HFFc6 (cell line): ENCODE measurements around the gene ANO7. TPM values are rescaled to one million over a fixed set of nuclear protein-coding genes. Genes with fewer than 3 reads are reported as not detected.
A peak's percentile ranks its signal among the peaks of the same experiment; 100 is the strongest.

Source experiments
- DNase-seq: peaks from one replicate; pipeline ENCODE4 v3.0.0-alpha.2; 2018
- H3K27ac Mint-ChIP-seq: 2 replicates; pipeline ENCODE4 v1.8.0; 2020; ENCODE audit warnings: mild to moderate bottlenecking, mixed read lengths
- H3K27me3 Mint-ChIP-seq: 2 replicates; pipeline ENCODE4 v1.8.0; 2021; ENCODE audit warnings: mild to moderate bottlenecking, moderate library complexity, mixed read lengths; ENCODE audit not compliant: insufficient read depth
- H3K36me3 Mint-ChIP-seq: 2 replicates; pipeline ENCODE4 v1.8.0; 2021; ENCODE audit warnings: low read depth, mixed read lengths
- H3K4me1 Mint-ChIP-seq: 2 replicates; pipeline ENCODE4 v1.8.0; 2020; ENCODE audit warnings: low read depth, mixed read lengths
- H3K4me3 Mint-ChIP-seq: 2 replicates; pipeline ENCODE4 v1.8.0; 2020; ENCODE audit warnings: mild to moderate bottlenecking, moderate library complexity, mixed read lengths
- H3K9me3 Mint-ChIP-seq: 2 replicates; pipeline ENCODE4 v1.8.0; 2020; ENCODE audit warnings: mild to moderate bottlenecking, mixed read lengths
- total RNA-seq, 6 experiments: library from RNA; stranded (reverse); fragmentation: NEBNext Ultra II Directional; extraction: Animal tissue kit (Norgen Biotek cat#: 25700); gene quantifications; 2 replicates in 1 of 6; 3 replicates in 5 of 6; pipeline ENCODE4 v1.2.3, GENCODE V29; 2021
- TF ChIP-seq, protein P1 (sequence below): fragments of 200-600 bp; sonication (generic); IDR thresholded peaks from 2 replicates; pipeline ENCODE4 v1.5.0; 2021; ENCODE audit warnings: antibody characterized with exemption, mild to moderate bottlenecking

The ANO7 gene
- total RNA-seq, 6 experiments from 2014 or later, result 0.80 to 1.4 (median 1.2) TPM

DNA sequence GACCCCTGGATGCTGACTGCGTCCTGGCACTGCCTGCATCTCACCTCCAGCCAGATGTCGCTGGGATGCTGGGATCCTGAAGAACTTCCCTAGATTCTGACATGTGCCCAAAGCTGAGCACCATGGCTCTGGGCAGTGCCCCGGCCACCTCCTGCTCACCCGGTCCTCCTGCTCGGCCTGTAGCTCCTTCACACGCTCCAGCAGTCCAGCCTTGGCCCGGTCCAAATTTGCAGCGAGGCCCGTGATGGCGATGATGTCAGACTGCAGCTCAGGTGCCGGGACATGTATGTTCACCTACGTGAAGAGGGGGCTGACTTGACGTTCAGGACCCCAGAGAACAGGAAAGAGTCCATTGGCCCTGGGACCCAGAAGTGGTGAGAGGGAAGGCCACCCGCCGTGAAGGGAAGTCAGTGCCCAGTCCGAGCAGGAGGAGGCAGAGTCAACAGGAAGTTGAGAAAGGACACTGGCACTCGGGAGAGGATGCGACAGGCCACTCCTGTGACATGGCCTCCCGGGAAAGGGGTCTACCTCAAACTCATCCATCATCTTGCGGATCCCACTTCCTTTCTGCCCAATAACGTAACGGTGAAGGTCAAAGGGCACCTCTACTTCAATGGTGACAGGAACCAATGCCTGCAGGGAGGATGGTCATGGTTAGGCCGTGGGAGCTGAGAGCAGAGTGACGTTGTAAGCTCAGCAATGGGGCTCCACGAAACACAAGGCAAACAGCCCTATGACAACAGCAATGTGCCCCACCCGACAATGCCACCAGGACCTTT lies 46.7 kb downstream of the ANO7 start:
- TF ChIP-seq, protein P1, sequence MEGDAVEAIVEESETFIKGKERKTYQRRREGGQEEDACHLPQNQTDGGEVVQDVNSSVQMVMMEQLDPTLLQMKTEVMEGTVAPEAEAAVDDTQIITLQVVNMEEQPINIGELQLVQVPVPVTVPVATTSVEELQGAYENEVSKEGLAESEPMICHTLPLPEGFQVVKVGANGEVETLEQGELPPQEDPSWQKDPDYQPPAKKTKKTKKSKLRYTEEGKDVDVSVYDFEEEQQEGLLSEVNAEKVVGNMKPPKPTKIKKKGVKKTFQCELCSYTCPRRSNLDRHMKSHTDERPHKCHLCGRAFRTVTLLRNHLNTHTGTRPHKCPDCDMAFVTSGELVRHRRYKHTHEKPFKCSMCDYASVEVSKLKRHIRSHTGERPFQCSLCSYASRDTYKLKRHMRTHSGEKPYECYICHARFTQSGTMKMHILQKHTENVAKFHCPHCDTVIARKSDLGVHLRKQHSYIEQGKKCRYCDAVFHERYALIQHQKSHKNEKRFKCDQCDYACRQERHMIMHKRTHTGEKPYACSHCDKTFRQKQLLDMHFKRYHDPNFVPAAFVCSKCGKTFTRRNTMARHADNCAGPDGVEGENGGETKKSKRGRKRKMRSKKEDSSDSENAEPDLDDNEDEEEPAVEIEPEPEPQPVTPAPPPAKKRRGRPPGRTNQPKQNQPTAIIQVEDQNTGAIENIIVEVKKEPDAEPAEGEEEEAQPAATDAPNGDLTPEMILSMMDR, result no peak
- DNase-seq, result no peak
- Mint-ChIP-seq H3K27ac (peak overlapping the region; percentile 73), H3K4me3 (no peak overlapping the region; the same call in 1 of the 2 replicates), H3K36me3 (peaks cover 72% of the 10 kb centered on the region), H3K4me1 (0 out of 2 replicates have a peak, but pooled peaks cover 4% of the 10 kb centered on the region), H3K9me3 (no peaks in the 10 kb centered on the region), H3K27me3 (peaks cover 25% of the 10 kb centered on the region)

DNA sequence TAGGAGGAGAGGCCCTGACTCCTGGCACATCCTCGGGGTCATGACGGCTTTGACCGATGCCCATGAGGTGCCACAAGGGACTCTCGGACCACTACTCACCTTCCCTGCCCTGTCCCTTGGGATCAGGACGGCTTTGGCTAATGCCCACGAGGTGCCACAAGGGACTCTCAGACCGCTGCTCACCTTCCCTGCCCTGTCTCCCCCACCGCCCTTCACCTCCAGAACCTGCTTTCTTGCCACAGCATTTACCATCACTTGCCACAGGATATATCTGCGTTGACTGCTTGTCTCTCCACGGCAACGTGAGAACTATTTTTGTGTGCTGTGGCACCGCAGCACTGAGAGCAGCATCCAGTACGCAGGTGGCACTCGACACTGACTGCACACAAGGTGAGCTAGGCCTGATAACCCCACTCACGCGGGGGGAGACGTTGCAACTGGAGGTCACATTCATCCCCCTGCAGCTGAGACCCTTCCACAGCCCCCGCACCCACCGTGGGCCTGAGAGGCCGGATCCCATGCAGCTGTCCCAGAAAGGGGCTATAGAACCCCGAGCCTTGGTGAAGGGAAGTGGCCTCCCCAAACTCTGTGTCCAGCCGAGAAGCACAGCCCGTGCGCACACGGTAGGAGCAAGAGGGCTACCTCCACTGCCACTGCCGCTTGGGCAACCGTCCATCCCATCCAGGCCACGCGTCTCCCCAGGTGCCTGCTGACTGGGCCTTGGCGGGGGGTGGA lies 47.5 kb downstream of the ANO7 start:
- no peak for DNase-seq
- no peak overlapping the region for H3K27ac Mint-ChIP-seq
- H3K36me3 Mint-ChIP-seq, result peaks cover 81% of the 10 kb centered on the region
- peaks cover 18% of the 10 kb centered on the region for H3K27me3 Mint-ChIP-seq
- 0 out of 2 replicates have a peak, but pooled peaks cover 4% of the 10 kb centered on the region for H3K4me1 Mint-ChIP-seq
- TF ChIP-seq, protein P1, result no peak
- H3K9me3 Mint-ChIP-seq, result no peaks in the 10 kb centered on the region
- H3K4me3 Mint-ChIP-seq, result no peak overlapping the region; the same call in 1 of the 2 replicates

DNA sequence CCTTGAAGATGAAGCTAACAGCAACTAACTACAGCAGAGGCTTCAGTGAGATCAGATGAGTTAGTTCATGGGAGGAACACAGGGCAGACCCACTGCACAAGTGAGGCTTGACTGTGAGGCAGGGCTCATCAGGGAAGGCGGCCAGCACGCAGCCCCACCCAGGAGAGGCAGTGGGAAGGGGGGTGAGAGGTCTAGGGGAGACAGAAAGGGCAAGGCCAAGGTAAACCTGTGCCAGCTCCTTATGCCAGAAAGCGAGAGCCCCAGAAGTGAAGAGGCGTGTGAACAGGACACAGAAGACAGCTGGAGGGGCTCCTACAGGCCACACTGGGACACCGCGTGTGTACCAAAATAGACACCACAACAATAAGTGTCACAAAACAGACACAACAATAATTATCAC lies 48.6 kb downstream of the ANO7 start:
- peaks cover 78% of the 10 kb centered on the region for H3K36me3 Mint-ChIP-seq
- no peak overlapping the region for H3K4me3 Mint-ChIP-seq

DNA sequence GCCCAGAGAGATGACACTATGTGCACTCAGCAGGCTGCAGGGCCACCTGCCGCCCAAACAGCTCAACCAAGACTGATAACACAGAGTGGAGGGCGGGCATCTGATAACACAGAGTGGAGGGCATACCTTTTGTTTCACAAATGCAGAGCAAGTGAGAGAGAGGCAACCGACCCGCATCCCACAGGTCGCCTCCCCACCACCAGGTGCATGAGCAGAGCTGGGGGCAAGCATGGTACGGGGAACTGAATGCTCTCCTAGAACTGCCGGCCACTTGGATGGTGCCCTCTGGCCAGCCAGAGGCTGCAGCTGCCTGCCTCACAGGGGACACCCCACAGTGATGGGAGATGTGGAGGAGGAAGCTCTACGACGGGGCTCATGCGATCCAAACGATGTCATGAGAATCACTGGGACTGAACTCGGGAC lies 49.5 kb downstream of the ANO7 start:
- DNase-seq, result no peak
- no peaks in the 10 kb centered on the region for H3K9me3 Mint-ChIP-seq
- no peak overlapping the region for H3K27ac Mint-ChIP-seq
- H3K36me3 Mint-ChIP-seq, result peaks cover 85% of the 10 kb centered on the region
- TF ChIP-seq, protein P1, result no peak
- H3K4me3 Mint-ChIP-seq, result no peak overlapping the region
- H3K4me1 Mint-ChIP-seq, result peaks cover 10% of the 10 kb centered on the region; the same call in 1 of the 2 replicates
- peaks cover 9% of the 10 kb centered on the region for H3K27me3 Mint-ChIP-seq

More for the DNA sequence above, 48.6 kb downstream of the ANO7 start:
- Mint-ChIP-seq H3K27ac (peak overlapping the region; percentile 55; the same call in 1 of the 2 replicates), H3K27me3 (peaks cover 9% of the 10 kb centered on the region), H3K9me3 (no peaks in the 10 kb centered on the region), H3K4me1 (peaks cover 1% of the 10 kb centered on the region; the same call in 1 of the 2 replicates)
- TF ChIP-seq, protein P1, result no peak
- no peak for DNase-seq

DNA sequence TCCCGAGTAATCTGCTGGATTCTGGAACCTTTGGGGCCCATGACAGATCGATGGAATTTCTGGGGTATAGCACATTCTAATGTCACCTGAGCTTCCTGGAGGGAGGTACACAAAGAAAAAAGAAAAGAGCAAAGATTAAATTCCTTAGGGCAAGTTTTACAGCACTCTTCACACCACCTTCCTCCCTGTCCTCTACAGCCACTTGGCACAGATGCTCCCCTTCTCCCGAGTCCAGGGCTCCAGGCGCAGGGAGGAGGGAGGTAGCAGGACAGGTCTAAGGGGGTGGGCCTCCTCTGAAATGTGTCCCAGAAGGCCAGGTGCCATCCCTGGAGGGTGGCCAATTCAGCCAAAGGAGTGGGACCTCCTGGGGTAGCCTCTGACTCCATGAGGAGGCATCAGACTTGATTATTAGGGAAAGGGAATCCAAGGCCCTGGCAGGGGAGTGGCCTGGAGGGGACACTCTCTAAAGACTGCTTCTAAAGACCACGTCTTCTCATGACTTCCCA lies 50.3 kb downstream of the ANO7 start:
- Mint-ChIP-seq H3K36me3 (peaks cover 83% of the 10 kb centered on the region), H3K27me3 (peaks cover 9% of the 10 kb centered on the region), H3K4me1 (peaks cover 11% of the 10 kb centered on the region; the same call in 1 of the 2 replicates), H3K27ac (no peak overlapping the region), H3K9me3 (no peaks in the 10 kb centered on the region), H3K4me3 (no peak overlapping the region)
- no peak for DNase-seq
- TF ChIP-seq, protein P1, result no peak
